IPS-18a (cell line): ENCODE data around the gene MGAT4A.
"Not testable (repeated sequence)": the region's sequence is repeated elsewhere in the genome, so short reads cannot be mapped to it uniquely, and the experiment has no call there.

ENCODE experiments used
- H3K27ac ChIP-seq: one replicate; pipeline ENCODE4 v1.5.1; 2013; ENCODE audit warnings: low read length
- H3K27me3 ChIP-seq: one replicate; pipeline ENCODE4 v1.6.1; 2013; ENCODE audit warnings: mild to moderate bottlenecking, low read length; ENCODE audit not compliant: control insufficient read depth, insufficient read depth
- H3K36me3 ChIP-seq: one replicate; pipeline ENCODE4 v1.6.1; 2013; ENCODE audit warnings: low read depth, low read length; ENCODE audit not compliant: control insufficient read depth
- H3K4me1 ChIP-seq: one replicate; pipeline ENCODE4 v1.6.1; 2013; ENCODE audit warnings: low read depth, low read length; ENCODE audit not compliant: control insufficient read depth
- H3K4me3 ChIP-seq: one replicate; pipeline ENCODE4 v1.5.1; 2013; ENCODE audit warnings: low read length
- H3K9ac ChIP-seq: one replicate; pipeline ENCODE4 v1.6.1; 2013; ENCODE audit warnings: mild to moderate bottlenecking, low read length, moderate library complexity
- H3K9me3 ChIP-seq: one replicate; pipeline ENCODE4 v1.6.1; 2013; ENCODE audit warnings: low read depth, low read length; ENCODE audit not compliant: control insufficient read depth

Gene MGAT4A

DNA sequence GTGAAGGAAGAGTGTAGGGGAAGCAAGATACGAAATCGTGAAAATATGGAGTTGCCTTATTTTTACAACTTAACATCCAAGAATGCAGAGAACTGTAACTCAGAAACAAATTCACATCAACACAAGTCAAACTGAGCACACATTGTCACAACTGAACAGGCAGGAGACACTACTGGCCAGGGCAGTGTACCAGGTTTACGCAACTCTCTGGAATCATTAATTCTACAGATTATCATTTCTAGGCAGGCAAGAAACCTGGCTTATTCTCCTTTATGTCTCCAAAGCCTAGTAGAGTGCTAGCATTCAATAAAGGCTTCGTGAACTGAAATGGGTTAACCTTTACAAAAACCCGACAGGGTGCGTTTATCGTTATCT, 123.2 kb downstream of the MGAT4A start:
- no peaks in the 10 kb centered on the region for H3K27me3 ChIP-seq

DNA sequence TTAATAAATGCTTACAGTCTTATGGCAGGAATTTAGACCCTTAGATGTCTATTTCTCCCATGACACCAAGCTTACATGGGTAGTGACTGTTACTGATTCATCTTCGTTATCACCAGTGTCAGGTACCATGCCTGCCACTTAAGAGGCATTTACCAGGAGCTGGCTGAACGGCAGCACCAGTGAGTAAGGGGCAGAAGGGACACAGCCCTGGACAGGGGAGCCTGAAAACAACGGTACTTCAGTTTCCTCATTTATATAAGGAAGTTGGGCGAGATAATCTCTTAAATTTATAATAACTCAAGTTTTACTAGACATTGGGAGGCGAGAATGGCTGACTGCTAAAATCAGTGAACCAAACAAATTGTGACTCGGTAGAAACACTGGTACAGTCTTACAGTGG, 123.8 kb downstream of the MGAT4A start:
- Histone ChIP-seq H3K27me3 (no peaks in the 10 kb centered on the region), H3K27ac (no peak overlapping the region), H3K4me3 (peak overlapping the region; percentile 95), H3K36me3 (peaks cover 21% of the 10 kb centered on the region), H3K9ac (peak overlapping the region; percentile 91), H3K4me1 (peaks cover 11% of the 10 kb centered on the region), H3K9me3 (no peaks in the 10 kb centered on the region)

More for the DNA sequence above, 123.2 kb downstream of the MGAT4A start:
- peaks cover 11% of the 10 kb centered on the region for H3K4me1 ChIP-seq
- H3K9ac ChIP-seq: peak overlapping the region; percentile 91
- no peaks in the 10 kb centered on the region for H3K9me3 ChIP-seq
- H3K36me3 ChIP-seq: peaks cover 24% of the 10 kb centered on the region
- H3K4me3 ChIP-seq: peak overlapping the region; percentile 95
- H3K27ac ChIP-seq: peak overlapping the region; percentile 21

DNA sequence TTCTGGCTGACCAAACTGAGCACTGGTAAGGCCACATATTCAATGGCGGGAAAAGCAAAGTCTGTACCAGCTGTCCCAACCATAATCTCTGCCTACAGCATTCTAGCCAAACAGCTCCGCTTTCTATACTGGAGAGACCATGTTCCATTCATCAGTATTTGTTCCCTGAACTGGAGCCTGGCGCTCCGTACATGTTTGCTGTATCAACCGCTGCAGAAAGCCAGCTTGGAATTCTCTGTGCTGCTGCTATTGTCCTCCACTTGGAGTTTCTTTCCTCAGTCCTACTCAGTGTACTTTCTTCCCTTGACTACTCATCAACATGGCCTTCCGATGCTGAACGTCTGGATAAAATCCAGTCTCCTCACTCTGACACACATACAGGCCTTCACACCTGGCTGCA, 124.5 kb downstream of the MGAT4A start:
- no peak overlapping the region for H3K9ac ChIP-seq
- no peak overlapping the region for H3K4me3 ChIP-seq
- H3K4me1 ChIP-seq: peaks cover 11% of the 10 kb centered on the region
- H3K9me3 ChIP-seq: no peaks in the 10 kb centered on the region
- H3K27me3 ChIP-seq: no peaks in the 10 kb centered on the region
- H3K36me3 ChIP-seq: peaks cover 19% of the 10 kb centered on the region
- no peak overlapping the region for H3K27ac ChIP-seq

DNA sequence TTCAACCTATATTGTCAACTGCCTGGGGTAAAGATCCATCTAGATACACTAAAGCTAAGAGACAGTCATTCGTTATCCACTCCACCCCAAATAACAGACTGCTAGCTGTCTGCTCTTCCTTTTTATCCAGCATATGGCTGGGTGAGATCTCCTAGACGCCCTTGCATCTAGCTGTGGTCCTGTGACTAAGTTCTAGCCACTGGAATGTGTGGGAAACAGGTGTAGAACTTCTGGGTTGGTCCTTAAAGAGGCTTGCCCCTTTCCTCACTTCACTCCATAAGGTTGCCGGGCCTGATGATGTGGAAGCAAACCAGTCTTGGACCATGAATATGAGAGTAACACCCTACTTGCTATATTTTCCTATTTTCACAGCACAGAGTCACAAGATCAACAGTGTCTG, 125.9 kb downstream of the MGAT4A start:
- H3K27ac ChIP-seq: no peak overlapping the region
- H3K4me3 ChIP-seq: no peak overlapping the region
- H3K4me1 ChIP-seq: peaks cover 9% of the 10 kb centered on the region
- H3K9me3 ChIP-seq: no peaks in the 10 kb centered on the region
- no peak overlapping the region for H3K9ac ChIP-seq
- H3K27me3 ChIP-seq: no peaks in the 10 kb centered on the region
- peaks cover 14% of the 10 kb centered on the region for H3K36me3 ChIP-seq

DNA sequence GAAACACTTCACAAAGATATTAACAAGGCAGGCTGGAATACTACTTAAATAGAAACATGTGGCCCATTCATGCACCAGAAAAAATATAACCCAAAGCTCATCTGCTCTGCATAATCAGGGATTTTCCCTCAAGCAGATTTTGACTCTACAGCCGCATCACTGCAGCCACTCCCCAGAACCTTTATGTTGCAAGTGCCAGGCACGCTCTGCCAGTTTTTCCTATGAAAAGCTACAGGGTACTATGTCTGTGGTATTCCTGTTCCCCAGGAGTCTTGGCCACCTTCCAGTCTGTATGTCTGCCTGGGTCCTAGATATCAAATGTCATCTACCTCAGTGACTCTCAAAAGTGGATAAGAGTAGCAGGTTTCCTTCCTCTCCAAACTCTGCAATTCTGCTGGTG, 126.4 kb downstream of the MGAT4A start:
- no peak overlapping the region for H3K9ac ChIP-seq
- peaks cover 16% of the 10 kb centered on the region for H3K36me3 ChIP-seq
- no peaks in the 10 kb centered on the region for H3K27me3 ChIP-seq
- H3K9me3 ChIP-seq: no peaks in the 10 kb centered on the region
- H3K4me3 ChIP-seq: no peak overlapping the region
- peaks cover 4% of the 10 kb centered on the region for H3K4me1 ChIP-seq
- no peak overlapping the region for H3K27ac ChIP-seq

DNA sequence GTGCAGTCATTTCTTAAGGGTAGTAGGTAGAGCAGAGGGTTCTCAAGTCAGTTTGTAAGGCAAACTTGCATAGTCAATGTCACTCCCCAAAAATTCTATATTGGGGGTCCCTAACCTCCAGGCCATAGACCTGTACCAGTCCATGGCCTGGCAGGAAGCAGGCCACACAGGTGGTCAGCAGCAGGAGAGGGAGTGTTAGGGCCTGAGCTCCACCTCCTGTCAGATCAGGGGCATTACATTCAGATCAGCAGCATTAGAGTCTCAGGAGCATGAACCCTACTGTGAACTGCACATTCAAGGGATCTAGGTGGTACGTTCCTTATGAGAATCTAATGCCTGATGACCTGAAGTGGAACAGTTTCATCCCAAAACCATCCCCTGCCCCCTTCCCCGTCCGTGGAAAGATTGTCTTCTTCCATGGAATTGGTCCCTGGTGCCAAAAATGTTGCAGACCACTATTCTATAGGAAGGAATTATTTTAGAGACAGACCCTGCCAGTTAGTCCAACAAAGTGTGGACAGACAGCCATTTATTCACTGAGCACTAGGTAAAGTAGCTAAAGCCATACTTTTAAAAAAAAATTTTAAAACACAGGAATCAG, 129.3 kb downstream of the MGAT4A start:
- H3K27me3 ChIP-seq: no peaks in the 10 kb centered on the region
- H3K9ac ChIP-seq: no peak overlapping the region
- H3K9me3 ChIP-seq: no peaks in the 10 kb centered on the region
- peaks cover 28% of the 10 kb centered on the region for H3K36me3 ChIP-seq
- no peaks in the 10 kb centered on the region for H3K4me1 ChIP-seq
- no peak overlapping the region for H3K27ac ChIP-seq
- no peak overlapping the region for H3K4me3 ChIP-seq

DNA sequence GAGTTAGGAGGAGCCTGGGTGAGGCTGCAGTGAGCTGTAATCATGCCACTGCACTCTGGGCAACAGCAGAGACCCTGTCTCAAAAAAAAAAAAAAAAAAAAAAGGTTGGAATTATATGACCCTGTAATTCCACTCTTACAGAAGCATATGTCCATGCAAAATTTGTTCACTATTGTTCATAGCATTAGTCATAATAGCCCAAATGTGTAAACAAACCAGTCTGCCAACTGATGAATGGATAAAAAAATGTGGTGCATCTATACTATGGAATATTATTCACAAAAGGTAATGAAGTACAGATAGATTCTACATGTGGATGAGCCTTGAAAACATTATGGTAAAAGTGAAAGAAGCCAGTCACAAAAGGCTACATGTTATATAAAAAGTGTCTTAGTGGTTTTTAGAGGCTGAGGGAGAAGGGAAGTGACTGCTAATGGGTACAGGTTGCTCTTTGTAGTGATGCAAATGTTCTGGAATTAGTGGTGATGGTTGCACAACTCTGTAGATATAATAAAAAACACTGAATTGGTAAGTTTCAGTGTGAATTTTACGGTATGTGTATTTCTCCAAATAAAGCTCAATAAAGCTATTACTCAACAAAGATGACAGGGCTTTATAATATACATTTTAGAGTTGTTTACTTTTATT, 132.0 kb downstream of the MGAT4A start:
- H3K4me1 ChIP-seq: no peaks in the 10 kb centered on the region
- H3K27me3 ChIP-seq: no peaks in the 10 kb centered on the region
- no peak overlapping the region for H3K9ac ChIP-seq
- H3K36me3 ChIP-seq: peaks cover 28% of the 10 kb centered on the region
- H3K9me3 ChIP-seq: peaks cover 3% of the 10 kb centered on the region
- no peak overlapping the region for H3K27ac ChIP-seq
- no peak overlapping the region for H3K4me3 ChIP-seq

DNA sequence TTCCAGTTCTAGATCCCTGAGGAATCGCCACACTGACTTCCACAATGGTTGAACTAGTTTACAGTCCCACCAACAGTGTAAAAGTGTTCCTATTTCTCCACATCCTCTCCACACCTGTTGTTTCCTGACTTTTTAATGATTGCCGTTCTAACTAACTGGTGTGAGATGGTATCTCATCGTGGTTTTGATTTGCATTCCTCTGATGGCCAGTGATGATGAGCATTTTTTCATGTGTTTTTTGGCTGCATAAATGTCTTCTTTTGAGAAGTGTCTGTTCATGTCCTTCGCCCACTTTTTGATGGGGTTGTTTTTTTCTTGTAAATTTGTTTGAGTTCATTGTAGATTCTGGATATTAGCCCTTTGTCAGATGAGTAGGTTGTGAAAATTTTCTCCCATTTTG, 136.3 kb downstream of the MGAT4A start:
- not testable (repeated sequence) for H3K9ac ChIP-seq, H3K4me3 ChIP-seq, H3K27ac ChIP-seq, H3K9me3 ChIP-seq, H3K4me1 ChIP-seq, H3K27me3 ChIP-seq
- peaks cover 13% of the 10 kb centered on the region for H3K36me3 ChIP-seq

DNA sequence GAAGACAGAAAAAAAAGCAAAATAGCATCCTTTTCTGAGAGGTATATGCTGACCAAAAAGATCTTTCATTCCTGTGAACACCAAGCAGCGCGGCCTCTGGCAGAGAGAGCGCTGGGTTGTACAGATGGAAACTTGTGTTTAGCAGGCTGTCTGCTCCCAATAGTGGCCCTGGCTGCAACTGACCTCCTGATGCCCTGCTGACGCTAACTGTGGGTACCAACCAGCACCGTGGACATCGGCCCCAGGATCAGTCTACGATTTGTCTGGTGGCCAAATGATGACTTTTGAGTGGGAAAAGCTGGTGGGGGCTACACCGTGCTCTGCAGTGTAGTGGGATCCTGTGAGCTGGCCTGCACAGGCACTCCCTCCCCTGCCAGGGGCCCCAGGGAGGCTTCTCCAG, 138.4 kb downstream of the MGAT4A start:
- Histone ChIP-seq H3K9me3 (peaks cover 4% of the 10 kb centered on the region), H3K9ac (no peak overlapping the region), H3K36me3 (peaks cover 5% of the 10 kb centered on the region)

DNA sequence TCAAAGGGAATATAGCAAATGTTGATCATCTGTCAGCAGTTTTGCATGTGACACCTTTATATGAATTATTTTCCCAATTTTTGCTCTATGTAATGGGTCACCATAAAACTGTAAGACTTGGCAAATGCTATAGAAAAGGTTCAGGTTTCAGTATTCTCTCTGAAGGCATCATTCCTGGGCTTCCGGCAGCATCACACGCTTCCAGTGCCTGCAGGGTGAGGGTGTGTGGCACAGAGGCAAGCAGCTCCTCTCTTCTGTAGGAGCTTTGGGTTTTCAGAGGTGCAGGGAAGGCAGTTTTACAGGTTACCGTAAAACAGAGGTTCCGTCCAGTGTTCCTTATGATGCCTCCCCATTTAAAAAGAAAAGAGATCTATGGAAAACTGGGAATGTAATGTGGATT, 141.4 kb downstream of the MGAT4A start:
- Histone ChIP-seq H3K4me1 (no peaks in the 10 kb centered on the region), H3K27ac (no peak overlapping the region), H3K27me3 (no peaks in the 10 kb centered on the region), H3K9me3 (peaks cover 4% of the 10 kb centered on the region), H3K36me3 (no peaks in the 10 kb centered on the region), H3K4me3 (no peak overlapping the region), H3K9ac (no peak overlapping the region)

More for the DNA sequence above, 138.4 kb downstream of the MGAT4A start:
- Histone ChIP-seq H3K27me3 (no peaks in the 10 kb centered on the region), H3K4me3 (no peak overlapping the region), H3K27ac (no peak overlapping the region), H3K4me1 (no peaks in the 10 kb centered on the region)

DNA sequence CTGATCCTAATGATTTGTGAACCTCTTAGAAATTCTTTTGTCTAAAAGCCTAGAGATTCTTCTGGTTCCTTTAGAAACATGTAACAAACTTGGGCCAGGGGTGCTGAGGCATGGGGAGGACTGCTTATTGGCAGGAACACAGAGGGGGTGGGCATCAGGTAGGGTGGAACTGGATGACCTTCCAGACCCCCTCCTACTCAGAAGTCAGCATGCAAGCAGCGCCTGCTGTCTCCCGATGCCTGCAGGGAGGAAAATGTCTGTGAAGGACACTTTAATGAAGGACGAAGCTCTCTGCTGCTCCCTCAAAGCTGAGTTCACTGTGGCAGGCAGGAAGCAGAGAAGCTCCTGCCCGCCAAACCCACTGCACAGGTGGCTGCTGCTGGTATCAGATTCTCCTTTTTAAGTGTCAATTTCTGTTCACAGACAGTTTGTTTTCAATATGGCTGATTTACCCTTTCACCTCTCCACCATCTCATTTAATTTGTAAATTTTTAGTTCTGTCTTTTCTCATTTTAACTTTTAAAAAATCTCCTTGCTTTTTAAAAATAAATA, 142.0 kb downstream of the MGAT4A start:
- H3K4me3 ChIP-seq: no peak overlapping the region
- H3K36me3 ChIP-seq: no peaks in the 10 kb centered on the region
- H3K27me3 ChIP-seq: no peaks in the 10 kb centered on the region
- H3K4me1 ChIP-seq: no peaks in the 10 kb centered on the region
- H3K9me3 ChIP-seq: peaks cover 2% of the 10 kb centered on the region
- H3K27ac ChIP-seq: no peak overlapping the region
- no peak overlapping the region for H3K9ac ChIP-seq
